ENCODE data around the gene TMEM200C.

The TMEM200C gene

GRCh38 chr18:5900262-5900661, 4.9 kb upstream of the TMEM200C start (continued):
- TF ChIP-seq ZNF692 (tag by site-specific recombination; IDR thresholded peaks at IDR 0.05): 0 out of 2 replicates have a peak, but pooled peaks have one; percentile 36
- 0 out of 2 replicates have a peak, but pooled peaks have one; percentile 26 for TF ChIP-seq ZNF335 (tag by site-specific recombination; conservative IDR thresholded peaks at IDR 0.05)
- TF ChIP-seq ZNF830 (tag by site-specific recombination; IDR thresholded peaks at IDR 0.05; ENCODE audit: low read depth): no peak
- TF ChIP-seq EGR2 (tag by site-specific recombination; IDR thresholded peaks at IDR 0.05; ENCODE audit: low read depth): no peak
- no peak for TF ChIP-seq ZNF658 (tag by site-specific recombination; IDR thresholded peaks at IDR 0.05)
- no peak for TF ChIP-seq ZNF362 (tag by site-specific recombination; IDR thresholded peaks at IDR 0.05)
- peak; percentile 47 for TF ChIP-seq ZNF629 (tag by site-specific recombination; IDR thresholded peaks at IDR 0.05)
- TF ChIP-seq PRDM4 (tag by site-specific recombination; IDR thresholded peaks at IDR 0.05): no peak
- no peak for TF ChIP-seq ZNF776 (tag by site-specific recombination; IDR thresholded peaks at IDR 0.05; ENCODE audit: borderline replicate concordance)
- no peak for TF ChIP-seq ZNF707 (tag by site-specific recombination; IDR thresholded peaks at IDR 0.05)
- peak; percentile 92 for TF ChIP-seq GLIS1 (tag by site-specific recombination; IDR thresholded peaks at IDR 0.05)
- TF ChIP-seq RBAK (tag by site-specific recombination; IDR thresholded peaks at IDR 0.05): no peak
- no peak for TF ChIP-seq ZBTB26 (tag by site-specific recombination; optimal IDR thresholded peaks at IDR 0.05)
- TF ChIP-seq PATZ1 (tag by site-specific recombination; IDR thresholded peaks at IDR 0.05): no peak
- TF ChIP-seq ZNF239 (tag by site-specific recombination; IDR thresholded peaks at IDR 0.05): no peak
- TF ChIP-seq GLI4 (tag by site-specific recombination; IDR thresholded peaks at IDR 0.05): no peak
- peak; percentile 27; the same call in 1 of the 2 replicates for TF ChIP-seq ZXDB (tag by site-specific recombination; IDR thresholded peaks at IDR 0.05)
- peak; percentile 51; the same call in 1 of the 2 replicates for TF ChIP-seq KLF1 (tag by site-specific recombination; IDR thresholded peaks at IDR 0.05)
- no peak for TF ChIP-seq ZNF626 (tag by site-specific recombination; IDR thresholded peaks at IDR 0.05)
- peak; percentile 38; the same call in 1 of the 2 replicates for TF ChIP-seq ZNF398 (tag by site-specific recombination; IDR thresholded peaks at IDR 0.05)
- TF ChIP-seq TSHZ1 (tag by site-specific recombination; IDR thresholded peaks at IDR 0.05; ENCODE audit: borderline replicate concordance): no peak
- TF ChIP-seq ZNF544 (tag by site-specific recombination; IDR thresholded peaks at IDR 0.05): no peak

All from HEK293 (cell line).